IMR-90 (cell line): ENCODE results near the gene ADD2. TPM values are rescaled to one million over a fixed set of nuclear protein-coding genes. Genes with fewer than 3 reads are reported as not detected.

ENCODE experiments used
- ATAC-seq: fragments of 200-7000 bp; cut with Tn5 transposase; 2 replicates; pipeline ENCODE4 v1.9.1; 2020; ENCODE audit warnings: low read depth, mild to moderate bottlenecking, moderate library complexity
- BruUV-seq: library from RNA; stranded (reverse); fragments of 400-500 nt; replicated peaks from 2 replicates; lab custom pipeline; 2021; lab: Mats Ljungman, UMichigan
- CTCF ChIA-PET: fragments of 300-600 bp; formaldehyde crosslinking; extraction: SDS; loops from one replicate; lab custom pipeline; 2021; ENCODE audit warnings: antibody characterized with exemption; lab: Yijun Ruan, JAX
- POLR2A ChIA-PET: fragments of 300-600 bp; sonication (Branson Sonifier 250); formaldehyde crosslinking; loops from one replicate; lab custom pipeline; 2022; ENCODE audit warnings: antibody characterized with exemption; ENCODE audit not compliant: unreplicated experiment; lab: Charles Lee
- DNase-seq: peaks from one replicate; pipeline ENCODE4 v3.0.0; 2013
- H2AFZ ChIP-seq: replicated peaks from 2 replicates; pipeline ENCODE3; 2013; ENCODE audit warnings: low read length, mild to moderate bottlenecking; ENCODE audit not compliant: poor library complexity
- H2AK5ac ChIP-seq: 2 replicates; pipeline ENCODE4 v1.6.1; 2013; ENCODE audit warnings: low read depth, low read length, inconsistent platforms
- H2AK9ac ChIP-seq: replicated peaks from 2 replicates; pipeline ENCODE3; 2013; ENCODE audit warnings: mild to moderate bottlenecking, low read depth, low read length, moderate library complexity; ENCODE audit not compliant: poor library complexity
- H2BK120ac ChIP-seq: 2 replicates; pipeline ENCODE4 v1.6.1; 2013; ENCODE audit warnings: low read depth, low read length, inconsistent platforms
- H2BK15ac ChIP-seq: 3 replicates; pipeline ENCODE4 v1.6.1; 2013; ENCODE audit warnings: low read depth, low read length, inconsistent platforms
- H2BK20ac ChIP-seq: 2 replicates; pipeline ENCODE4 v1.6.1; 2013; ENCODE audit warnings: low read depth, mild to moderate bottlenecking, inconsistent platforms, low read length, moderate library complexity
- H2BK5ac ChIP-seq: 2 replicates; pipeline ENCODE4 v1.6.1; 2013; ENCODE audit warnings: mild to moderate bottlenecking, low read depth, low read length, inconsistent platforms; ENCODE audit not compliant: poor library complexity, severe bottlenecking
- H3K14ac ChIP-seq: replicated peaks from 2 replicates; pipeline ENCODE4 v1.6.1; 2013; ENCODE audit warnings: low read depth, low read length, inconsistent platforms
- H3K18ac ChIP-seq: 2 replicates; pipeline ENCODE4 v1.6.1; 2013; ENCODE audit warnings: low read depth, low read length, control low read depth
- H3K23ac ChIP-seq: 2 replicates; pipeline ENCODE4 v1.6.1; 2013; ENCODE audit warnings: low read depth, low read length, inconsistent platforms
- H3K27ac ChIP-seq: 2 replicates; pipeline ENCODE4 v1.5.1; 2013; ENCODE audit warnings: mild to moderate bottlenecking, control low read depth, low read length; ENCODE audit not compliant: insufficient read depth
- H3K27me3 ChIP-seq: 2 replicates; pipeline ENCODE4 v1.6.1; 2013; ENCODE audit warnings: low read length; ENCODE audit not compliant: control insufficient read depth, insufficient read depth
- H3K36me3 ChIP-seq: 2 replicates; pipeline ENCODE4 v1.6.1; 2013; ENCODE audit warnings: low read length, mixed read lengths; ENCODE audit not compliant: control insufficient read depth, insufficient read depth
- H3K4ac ChIP-seq: 2 replicates; pipeline ENCODE4 v1.6.1; 2013; ENCODE audit warnings: low read depth, low read length, inconsistent platforms
- H3K4me1 ChIP-seq: 2 replicates; pipeline ENCODE4 v1.6.1; 2013; ENCODE audit warnings: low read length, mixed read lengths; ENCODE audit not compliant: control insufficient read depth, insufficient read depth
- H3K4me2 ChIP-seq: 2 replicates; pipeline ENCODE4 v1.6.1; 2013; ENCODE audit warnings: low read depth, mild to moderate bottlenecking, control low read depth, low read length, moderate library complexity
- H3K4me3 ChIP-seq: 2 replicates; pipeline ENCODE4 v1.5.1; 2013; ENCODE audit warnings: low read depth, mild to moderate bottlenecking, control low read depth, low read length, moderate library complexity; ENCODE audit not compliant: insufficient read depth
- H3K56ac ChIP-seq: 2 replicates; pipeline ENCODE4 v1.6.1; 2013; ENCODE audit warnings: low read length, inconsistent platforms; ENCODE audit not compliant: insufficient read depth; ENCODE audit errors: extremely low read depth
- H3K79me1 ChIP-seq, 2 experiments: 2 replicates each; pipeline ENCODE4 v1.6.1; 2013; ENCODE audit warnings: low read length in 2 of 2, inconsistent platforms in 1 of 2, low read depth in 1 of 2
- H3K9ac ChIP-seq: 2 replicates; pipeline ENCODE4 v1.6.1; 2013; ENCODE audit warnings: low read depth, low read length, control low read depth
- H3K9me1 ChIP-seq: 2 replicates; pipeline ENCODE4 v1.6.1; 2013; ENCODE audit warnings: low read length, inconsistent platforms; ENCODE audit not compliant: insufficient read depth
- H3K9me3 ChIP-seq: 2 replicates; pipeline ENCODE4 v1.6.1; 2013; ENCODE audit warnings: low read length; ENCODE audit not compliant: control insufficient read depth, insufficient read depth
- H4K20me1 ChIP-seq: 2 replicates; pipeline ENCODE4 v1.6.1; 2013; ENCODE audit warnings: low read length, inconsistent platforms; ENCODE audit not compliant: insufficient read depth
- H4K5ac ChIP-seq: 2 replicates; pipeline ENCODE4 v1.6.1; 2013; ENCODE audit warnings: mild to moderate bottlenecking, low read depth, low read length, control low read depth
- H4K8ac ChIP-seq, 2 experiments: 2 replicates each; pipeline ENCODE4 v1.6.1; 2013; ENCODE audit warnings: low read depth in 2 of 2, low read length in 2 of 2, control low read depth in 1 of 2, inconsistent platforms in 1 of 2
- H4K91ac ChIP-seq: 2 replicates; pipeline ENCODE4 v1.6.1; 2013; ENCODE audit warnings: low read depth, low read length, inconsistent platforms; ENCODE audit not compliant: insufficient read depth
- CEBPB ChIP-seq: IDR thresholded peaks from 2 replicates; pipeline ENCODE4 v1.6.1; 2012; ENCODE audit warnings: low read depth, low read length, improper control_type of control experiment
- CHD1 ChIP-seq: IDR thresholded peaks from 2 replicates; pipeline ENCODE4 v1.6.1; 2012; ENCODE audit warnings: low read depth, low read length, improper control_type of control experiment
- FOS ChIP-seq: fragments of 150-350 bp; IDR thresholded peaks from 2 replicates; pipeline ENCODE4 v1.6.1; 2016; ENCODE audit warnings: low read depth, low read length
- MAFK ChIP-seq: IDR thresholded peaks from 2 replicates; pipeline ENCODE4 v1.6.1; 2012; ENCODE audit warnings: low read depth, low read length, improper control_type of control experiment
- MAZ ChIP-seq: IDR thresholded peaks from 2 replicates; pipeline ENCODE4 v1.6.1; 2012; ENCODE audit warnings: low read depth, mild to moderate bottlenecking, low read length, improper control_type of control experiment, moderate library complexity, borderline replicate concordance
- MXI1 ChIP-seq: IDR thresholded peaks from 2 replicates; pipeline ENCODE4 v1.6.1; 2012; ENCODE audit warnings: low read depth, mild to moderate bottlenecking, low read length, moderate library complexity, borderline replicate concordance
- NFE2L2 ChIP-seq: fragments of 150-350 bp; IDR thresholded peaks from 2 replicates; pipeline ENCODE4 v1.6.1; 2016; ENCODE audit warnings: low read depth, mild to moderate bottlenecking, low read length
- POLR2A ChIP-seq: IDR thresholded peaks from 2 replicates; pipeline ENCODE4 v1.6.1; 2012; ENCODE audit warnings: mild to moderate bottlenecking, low read depth, low read length
- RAD21 ChIP-seq: IDR thresholded peaks from 2 replicates; pipeline ENCODE4 v1.6.1; 2012; ENCODE audit warnings: low read length, improper control_type of control experiment
- RCOR1 ChIP-seq: IDR thresholded peaks from 2 replicates; pipeline ENCODE4 v1.6.1; 2012; ENCODE audit warnings: mild to moderate bottlenecking, low read length, improper control_type of control experiment; ENCODE audit not compliant: insufficient replicate concordance
- RFX5 ChIP-seq: IDR thresholded peaks from 2 replicates; pipeline ENCODE4 v1.8.0; 2012; ENCODE audit warnings: low read depth, mild to moderate bottlenecking, low read length, moderate library complexity
- SMC3 ChIP-seq: fragments of 150-350 bp; IDR thresholded peaks from 2 replicates; pipeline ENCODE4 v1.6.1; 2016; ENCODE audit warnings: low read depth, mild to moderate bottlenecking, antibody characterized with exemption, low read length, moderate library complexity
- USF2 ChIP-seq: fragments of 150-350 bp; IDR thresholded peaks from 2 replicates; pipeline ENCODE4 v1.6.1; 2017; ENCODE audit warnings: mild to moderate bottlenecking, antibody characterized with exemption, low read length, low read depth
- WGBS, 2 experiments: methylation state at CpG; one replicate each; pipeline versions ENCODE4 v1.1.5 to v1.1.7; 2013; ENCODE audit warnings: missing lambda C conversion rate in 2 of 2; ENCODE audit not compliant: insufficient read length in 1 of 2; ENCODE audit errors: extremely low coverage in 2 of 2; 5-methylcytosine and 5-hydroxymethylcytosine counted together
- dilution Hi-C: fragments of 300-500 bp; cut with HindIII; formaldehyde crosslinking; loops from one replicate; pipeline ENCODE4 v1.14.3; 2018; ENCODE audit warnings: low sequenced_read_pairs; ENCODE audit not compliant: unreplicated experiment
- in situ Hi-C: fragments of 300-500 bp; cut with MboI; formaldehyde crosslinking; loops from 3 replicates; pipeline ENCODE4 v1.14.3; 2019; ENCODE audit warnings: low sequenced_read_pairs, inconsistent platforms, mixed read lengths
- intact Hi-C: fragments of 100-400 bp; cut with micrococcal nuclease; formaldehyde crosslinking; loops from 2 replicates; pipeline ENCODE4 v1.10.0; 2022
- polyA plus RNA-seq, 3 experiments: library from polyadenylated mRNA; depleted of rRNA; stranded (reverse); fragments of >200 nt; gene quantifications; 2 replicates each; pipeline ENCODE4 v1.2.3, GENCODE V29; 2012; ENCODE audit warnings: low replicate concordance in 1 of 3
- total RNA-seq: library from RNA; depleted of rRNA; stranded (reverse); fragments of >200 nt; gene quantifications from 2 replicates; pipeline ENCODE4 v1.2.3, GENCODE V29; 2012
- TF ChIP-seq, protein P1 (sequence below): conservative IDR thresholded peaks from 2 replicates; pipeline ENCODE4 v1.5.1; 2012; ENCODE audit warnings: mild to moderate bottlenecking, low read depth, low read length, improper control_type of control experiment
- TF ChIP-seq, protein P2 (sequence below): fragments of 150-350 bp; IDR thresholded peaks from 2 replicates; pipeline ENCODE4 v1.6.1; 2016; ENCODE audit warnings: low read depth, mild to moderate bottlenecking, low read length, moderate library complexity, borderline replicate concordance

The ADD2 gene
- total and polyA plus RNA-seq, 2 of the 4 experiments (the other 2 are of a cell fraction), result not detected

DNA sequence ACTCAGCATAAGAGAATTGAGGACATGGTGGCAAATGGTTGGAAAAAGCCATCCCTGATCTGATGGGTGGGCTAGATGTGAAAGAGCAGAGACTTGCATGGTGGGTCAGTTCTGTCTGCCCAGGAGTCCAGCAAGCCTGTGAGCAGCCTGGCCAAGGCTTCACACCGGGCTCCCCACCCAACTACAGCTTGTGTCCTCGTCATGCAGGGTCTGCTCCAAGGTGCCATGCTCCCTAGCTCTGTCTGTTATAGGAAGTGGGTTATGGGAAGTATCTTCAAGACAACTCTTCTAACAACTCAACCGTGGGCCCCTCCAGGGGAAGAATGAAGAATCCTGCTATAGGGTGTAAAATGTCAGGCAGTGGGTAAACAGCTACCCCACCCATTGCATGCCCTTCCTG is 97.4 kb downstream of the ADD2 start:
- no peaks in the 10 kb centered on the region for H3K9me1 ChIP-seq
- dilution Hi-C loops, result no loop called here

More for the DNA sequence above, 97.4 kb downstream of the ADD2 start:
- POLR2A ChIA-PET, result no interaction called here
- no peak overlapping the region for H3K4me3 ChIP-seq
- no peaks in the 10 kb centered on the region for H3K36me3 ChIP-seq
- H2BK5ac ChIP-seq, result no peak overlapping the region
- no peak overlapping the region for H3K27ac ChIP-seq
- no peaks in the 10 kb centered on the region; the same call in 1 of the 2 replicates for H3K27me3 ChIP-seq
- H2BK15ac ChIP-seq, result no peak overlapping the region
- intact Hi-C loops (no loop called here), in situ Hi-C loops (no loop called here)
- H3K79me1 ChIP-seq, result no peaks in the 10 kb centered on the region
- H3K18ac ChIP-seq, result no peak overlapping the region
- BruUV-seq, result no TSS peak
- no peaks in the 10 kb centered on the region for H3K9me3 ChIP-seq
- H4K5ac ChIP-seq, result no peak overlapping the region
- H3K23ac ChIP-seq, result no peak overlapping the region
- H3K4me1 ChIP-seq, result no peaks in the 10 kb centered on the region
- CTCF ChIA-PET, result no interaction called here
- no peak overlapping the region for H4K8ac ChIP-seq
- no peak overlapping the region for H2AK5ac ChIP-seq
- TF ChIP-seq MAFK (no peak), MXI1 (no peak), USF2 (no peak), CHD1 (no peak), RAD21 (no peak), NFE2L2 (no peak), SMC3 (no peak), RCOR1 (no peak), RFX5 (no peak), POLR2A (no peak), CEBPB (no peak), FOS (no peak), MAZ (no peak)
- TF ChIP-seq, protein P1, sequence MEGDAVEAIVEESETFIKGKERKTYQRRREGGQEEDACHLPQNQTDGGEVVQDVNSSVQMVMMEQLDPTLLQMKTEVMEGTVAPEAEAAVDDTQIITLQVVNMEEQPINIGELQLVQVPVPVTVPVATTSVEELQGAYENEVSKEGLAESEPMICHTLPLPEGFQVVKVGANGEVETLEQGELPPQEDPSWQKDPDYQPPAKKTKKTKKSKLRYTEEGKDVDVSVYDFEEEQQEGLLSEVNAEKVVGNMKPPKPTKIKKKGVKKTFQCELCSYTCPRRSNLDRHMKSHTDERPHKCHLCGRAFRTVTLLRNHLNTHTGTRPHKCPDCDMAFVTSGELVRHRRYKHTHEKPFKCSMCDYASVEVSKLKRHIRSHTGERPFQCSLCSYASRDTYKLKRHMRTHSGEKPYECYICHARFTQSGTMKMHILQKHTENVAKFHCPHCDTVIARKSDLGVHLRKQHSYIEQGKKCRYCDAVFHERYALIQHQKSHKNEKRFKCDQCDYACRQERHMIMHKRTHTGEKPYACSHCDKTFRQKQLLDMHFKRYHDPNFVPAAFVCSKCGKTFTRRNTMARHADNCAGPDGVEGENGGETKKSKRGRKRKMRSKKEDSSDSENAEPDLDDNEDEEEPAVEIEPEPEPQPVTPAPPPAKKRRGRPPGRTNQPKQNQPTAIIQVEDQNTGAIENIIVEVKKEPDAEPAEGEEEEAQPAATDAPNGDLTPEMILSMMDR, result no peak
- TF ChIP-seq, protein P2, sequence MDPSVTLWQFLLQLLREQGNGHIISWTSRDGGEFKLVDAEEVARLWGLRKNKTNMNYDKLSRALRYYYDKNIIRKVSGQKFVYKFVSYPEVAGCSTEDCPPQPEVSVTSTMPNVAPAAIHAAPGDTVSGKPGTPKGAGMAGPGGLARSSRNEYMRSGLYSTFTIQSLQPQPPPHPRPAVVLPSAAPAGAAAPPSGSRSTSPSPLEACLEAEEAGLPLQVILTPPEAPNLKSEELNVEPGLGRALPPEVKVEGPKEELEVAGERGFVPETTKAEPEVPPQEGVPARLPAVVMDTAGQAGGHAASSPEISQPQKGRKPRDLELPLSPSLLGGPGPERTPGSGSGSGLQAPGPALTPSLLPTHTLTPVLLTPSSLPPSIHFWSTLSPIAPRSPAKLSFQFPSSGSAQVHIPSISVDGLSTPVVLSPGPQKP, result no peak
- no peak overlapping the region for H3K56ac ChIP-seq
- DNase-seq (no peak), ATAC-seq (no peak)
- H2BK120ac ChIP-seq, result no peak overlapping the region
- no peaks in the 10 kb centered on the region for H4K20me1 ChIP-seq
- H3K4ac ChIP-seq, result no peak overlapping the region
- no peak overlapping the region for H2AFZ ChIP-seq
- no peak overlapping the region for H3K9ac ChIP-seq
- H3K14ac ChIP-seq, result no peak overlapping the region
- no peak overlapping the region for H4K91ac ChIP-seq
- no peak overlapping the region for H2BK20ac ChIP-seq
- H3K4me2 ChIP-seq, result no peak overlapping the region
- WGBS, 2 experiments, result no CpG with 5 or more reads among the region's 3 CpGs
- no peak overlapping the region for H2AK9ac ChIP-seq
